Endothelial cell of umbilical vein (primary cell): ENCODE results near the gene AURKAIP1. TPM values are rescaled to one million over a fixed set of nuclear protein-coding genes. Genes with fewer than 3 reads are reported as not detected.

Experiments
- BruUV-seq: library from RNA; stranded (reverse); fragments of 400-500 nt; replicated peaks from 2 replicates; lab custom pipeline; 2021; lab: Mats Ljungman, UMichigan
- CTCF ChIA-PET: fragments of 300-600, 350-600 bp; sonication (Branson Sonifier 250); formaldehyde crosslinking; loops from one replicate; lab custom pipeline; 2021; ENCODE audit warnings: antibody characterized with exemption, inconsistent platforms; lab: Charles Lee
- POLR2A ChIA-PET: fragments of 300-600, 350-600 bp; sonication (Branson Sonifier 250); formaldehyde crosslinking; loops from one replicate; lab custom pipeline; 2021; ENCODE audit warnings: antibody characterized with exemption, inconsistent platforms; lab: Charles Lee
- DNase-seq: peaks from one replicate; pipeline ENCODE4 v3.0.0-alpha.2; 2011; ENCODE audit warnings: low read depth, low spot score
- FAIRE-seq: peaks from 2 replicates; lab custom pipeline; 2011; peaks lifted over from hg19 to GRCh38; lab: Jason Lieb, UNC
- H2AFZ ChIP-seq: 2 replicates; pipeline ENCODE4 v1.6.0; 2012; ENCODE audit warnings: low read depth, low read length, control low read depth, inconsistent platforms
- H3K27ac ChIP-seq: 2 replicates; pipeline ENCODE4 v1.5.1; 2011; ENCODE audit warnings: low read depth, mild to moderate bottlenecking, control low read depth, low read length, moderate library complexity; ENCODE audit not compliant: insufficient read depth
- H3K27me3 ChIP-seq, 2 experiments: 2 replicates each; pipeline versions ENCODE4 v1.6.0 to v1.6.1; 2011; ENCODE audit warnings: low read length in 2 of 2, mixed read lengths in 1 of 2; ENCODE audit not compliant: control insufficient read depth in 2 of 2, insufficient read depth in 2 of 2
- H3K36me3 ChIP-seq, 2 experiments: 2 replicates in 1 of 2; 3 replicates in 1 of 2; pipeline ENCODE4 v1.5.1; 2011; ENCODE audit warnings: low read length in 2 of 2, mild to moderate bottlenecking in 1 of 2, moderate library complexity in 1 of 2; ENCODE audit not compliant: control insufficient read depth in 2 of 2, insufficient read depth in 2 of 2; ENCODE audit errors: extremely low read depth in 1 of 2
- H3K4me1 ChIP-seq: 3 replicates; pipeline ENCODE4 v1.5.1; 2011; ENCODE audit warnings: mild to moderate bottlenecking, low read length; ENCODE audit not compliant: control insufficient read depth, insufficient read depth; ENCODE audit errors: extremely low read depth
- H3K4me2 ChIP-seq: 2 replicates; pipeline ENCODE4 v1.6.1; 2011; ENCODE audit warnings: low read length, control low read depth, mixed read lengths; ENCODE audit not compliant: insufficient read depth
- H3K4me3 ChIP-seq, 3 experiments: fragments of 200-600 bp in 1 of 3; sonication (generic), shearing (Covaris generic) in 1 of 3; replicated peaks in 1 of 3; 2 replicates each; pipeline ENCODE4 v1.5.1; 2011 to 2016; ENCODE audit warnings: control low read depth in 3 of 3, low read length in 3 of 3, mild to moderate bottlenecking in 2 of 3, inconsistent platforms in 1 of 3, low read depth in 1 of 3, moderate library complexity in 1 of 3; ENCODE audit not compliant: insufficient read depth in 1 of 3
- H3K79me2 ChIP-seq: 2 replicates; pipeline ENCODE4 v1.6.0; 2012; ENCODE audit warnings: low read length, inconsistent platforms; ENCODE audit not compliant: control insufficient read depth, insufficient read depth
- H3K9ac ChIP-seq: replicated peaks from 2 replicates; pipeline ENCODE3; 2011; ENCODE audit warnings: low read length, control low read depth; ENCODE audit not compliant: insufficient read depth; ENCODE audit errors: extremely low read depth
- H3K9me1 ChIP-seq: replicated peaks from 3 replicates; pipeline ENCODE4 v1.6.0; 2011; ENCODE audit warnings: mild to moderate bottlenecking, low read length; ENCODE audit not compliant: control insufficient read depth, insufficient read depth; ENCODE audit errors: extremely low read depth
- H3K9me3 ChIP-seq: replicated peaks from 2 replicates; pipeline ENCODE4 v1.5.1; 2012; ENCODE audit warnings: low read length, inconsistent platforms; ENCODE audit not compliant: control insufficient read depth, insufficient read depth
- H4K20me1 ChIP-seq: replicated peaks from 2 replicates; pipeline ENCODE3; 2011; ENCODE audit warnings: mild to moderate bottlenecking, low read length; ENCODE audit not compliant: control insufficient read depth, insufficient read depth; ENCODE audit errors: extremely low read depth
- CTCF ChIP-seq, 2 donors: IDR thresholded peaks; 1 replicate in 1 of 2; 2 replicates in 1 of 2; pipeline ENCODE4 v1.5.1; 2011; ENCODE audit warnings: low read length in 2 of 2, mild to moderate bottlenecking in 2 of 2, moderate library complexity in 2 of 2, control low read depth in 1 of 2, inconsistent platforms in 1 of 2, low read depth in 1 of 2; ENCODE audit not compliant: insufficient read depth in 1 of 2; ENCODE audit errors: extremely low read depth in 1 of 2
- EZH2 ChIP-seq: IDR thresholded peaks from 2 replicates; pipeline ENCODE4 v1.6.1; 2012; ENCODE audit warnings: borderline replicate concordance, low read depth, mild to moderate bottlenecking, moderate library complexity, low read length, inconsistent platforms; ENCODE audit not compliant: severe bottlenecking
- FOS ChIP-seq: IDR thresholded peaks from 2 replicates; pipeline ENCODE4 v1.6.1; 2011; ENCODE audit warnings: mild to moderate bottlenecking, low read length, moderate library complexity, borderline replicate concordance; ENCODE audit not compliant: insufficient read depth
- GATA2 ChIP-seq: IDR thresholded peaks from 2 replicates; pipeline ENCODE4 v1.7.0; 2011; ENCODE audit warnings: low read depth, mild to moderate bottlenecking, moderate library complexity, mixed read lengths, low read length; ENCODE audit not compliant: insufficient read length, insufficient read depth
- JUN ChIP-seq: IDR thresholded peaks from 2 replicates; pipeline ENCODE4 v1.6.1; 2011; ENCODE audit warnings: borderline replicate concordance, low read depth; ENCODE audit not compliant: insufficient read length, insufficient read depth
- MYC ChIP-seq: IDR thresholded peaks from one replicate; pipeline ENCODE4 v1.6.1; 2011; ENCODE audit warnings: mild to moderate bottlenecking, low read depth, low read length
- POLR2A ChIP-seq: IDR thresholded peaks from 2 replicates; pipeline ENCODE4 v1.6.1; 2012; ENCODE audit warnings: low read depth, mild to moderate bottlenecking, control low read depth, low read length
- POLR2AphosphoS5 ChIP-seq: IDR thresholded peaks from 2 replicates; pipeline ENCODE4 v1.6.1; 2012; ENCODE audit warnings: low read depth, mild to moderate bottlenecking, control low read depth, low read length, moderate library complexity; ENCODE audit not compliant: insufficient read depth
- dilution Hi-C: fragments of 300-500 bp; cut with MboI; formaldehyde crosslinking; loops from one replicate; pipeline ENCODE4 v1.15.0; 2019; ENCODE audit warnings: low sequenced_read_pairs; ENCODE audit not compliant: extremely low pct_ligation_motif_present
- intact Hi-C: fragments of 100-400 bp; cut with micrococcal nuclease; formaldehyde crosslinking; loops from one replicate; pipeline ENCODE4 v1.10.0; 2022
- polyA plus RNA-seq, 4 experiments: library from polyadenylated mRNA; depleted of rRNA in 3 of 4; stranded (reverse) in 3 of 4; unstranded in 1 of 4; fragments of >200 nt; gene quantifications; 2 replicates each; pipeline versions ENCODE4 v1.2.1 to v1.2.3, GENCODE V29; 2011 to 2012; ENCODE audit warnings: missing spikeins in 1 of 4
- total RNA-seq: library from RNA; stranded (reverse); gene quantifications from 2 replicates; pipeline ENCODE4 v1.2.3, GENCODE V29; 2021
- TF ChIP-seq, protein P1 (sequence below): IDR thresholded peaks from 2 replicates; pipeline ENCODE4 v1.6.1; 2011; ENCODE audit not compliant: insufficient read depth, insufficient read length

AURKAIP1 gene
- total and polyA plus RNA-seq, 2 donors (not counting 3 experiments of a cell fraction or from before 2014, with no cell fraction given) = 73.3 to 151 TPM

- H3K9me1 ChIP-seq = no peaks in the 10 kb centered on the region
- TF ChIP-seq, protein P1, sequence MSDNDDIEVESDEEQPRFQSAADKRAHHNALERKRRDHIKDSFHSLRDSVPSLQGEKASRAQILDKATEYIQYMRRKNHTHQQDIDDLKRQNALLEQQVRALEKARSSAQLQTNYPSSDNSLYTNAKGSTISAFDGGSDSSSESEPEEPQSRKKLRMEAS = no peak
- TF ChIP-seq CTCF (IDR thresholded peaks at IDR 0.05; ENCODE audit: extremely low read depth in 1 of 2, insufficient read depth in 1 of 2, low read depth in 1 of 2, low read length in 2 of 2) (no peak), FOS (no peak), EZH2 (no peak), JUN (no peak), GATA2 (no peak), POLR2A (no peak), POLR2AphosphoS5 (no peak), MYC (no peak)
- no TSS peak for BruUV-seq
- H3K79me2 ChIP-seq = no peaks in the 10 kb centered on the region
- dilution Hi-C loops (no loop called here), intact Hi-C loops (no loop called here)
- no peak overlapping the region for H3K4me2 ChIP-seq
- H3K27me3 ChIP-seq = no peaks in the 10 kb centered on the region
- ChIA-PET CTCF (interaction anchor here (1.6 kb wide), 1 partner anchor 11 kb away, joined by 5 read pairs; no protein-coding TSS in a partner anchor), POLR2A (no interaction called here)
- H3K36me3 ChIP-seq = no peaks in the 10 kb centered on the region
- no peak overlapping the region for H2AFZ ChIP-seq
- no peak overlapping the region for H3K4me3 ChIP-seq
- H3K9ac ChIP-seq = no peak overlapping the region
- FAIRE-seq = no peak
- no peaks in the 10 kb centered on the region for H3K4me1 ChIP-seq
- peaks cover 3% of the 10 kb centered on the region for H3K9me3 ChIP-seq
- no peaks in the 10 kb centered on the region for H4K20me1 ChIP-seq
- DNase-seq = no peak
- H3K27ac ChIP-seq = no peak overlapping the region
These were observed 13.6 kb downstream of the AURKAIP1 start for GRCh38 chr1:1361233-1361981.
